GM18520 (cell line): Measurements from ENCODE around the gene ELMO1.
"Not testable (repeated sequence)": the region's sequence is repeated elsewhere in the genome, so short reads cannot be mapped to it uniquely, and the experiment has no call there.

Source experiments
- ATAC-seq: cut with Tn5 transposase; IDR thresholded peaks from one replicate; pipeline ENCODE4 v1.9.1; 2021; ENCODE audit not compliant: unreplicated experiment

Gene ELMO1

DNA sequence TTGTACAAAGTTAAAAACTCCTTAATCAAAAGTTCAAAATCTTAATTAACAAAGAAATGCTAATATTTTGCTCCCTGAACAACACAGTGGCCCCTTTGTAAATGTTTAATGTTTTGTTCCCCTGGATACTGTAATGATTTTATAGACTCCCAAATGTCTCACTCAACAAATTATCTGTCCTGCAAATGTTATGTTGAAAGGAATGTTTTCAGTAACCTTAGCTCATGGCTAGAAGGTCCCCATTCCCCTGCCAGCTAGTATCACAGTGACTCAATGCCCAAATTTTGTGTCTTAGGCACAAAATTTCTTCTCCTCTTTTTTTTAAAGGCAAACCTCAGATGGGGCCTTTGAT is 298.9 kb downstream of the ELMO1 start:
- ATAC-seq: no peak

DNA sequence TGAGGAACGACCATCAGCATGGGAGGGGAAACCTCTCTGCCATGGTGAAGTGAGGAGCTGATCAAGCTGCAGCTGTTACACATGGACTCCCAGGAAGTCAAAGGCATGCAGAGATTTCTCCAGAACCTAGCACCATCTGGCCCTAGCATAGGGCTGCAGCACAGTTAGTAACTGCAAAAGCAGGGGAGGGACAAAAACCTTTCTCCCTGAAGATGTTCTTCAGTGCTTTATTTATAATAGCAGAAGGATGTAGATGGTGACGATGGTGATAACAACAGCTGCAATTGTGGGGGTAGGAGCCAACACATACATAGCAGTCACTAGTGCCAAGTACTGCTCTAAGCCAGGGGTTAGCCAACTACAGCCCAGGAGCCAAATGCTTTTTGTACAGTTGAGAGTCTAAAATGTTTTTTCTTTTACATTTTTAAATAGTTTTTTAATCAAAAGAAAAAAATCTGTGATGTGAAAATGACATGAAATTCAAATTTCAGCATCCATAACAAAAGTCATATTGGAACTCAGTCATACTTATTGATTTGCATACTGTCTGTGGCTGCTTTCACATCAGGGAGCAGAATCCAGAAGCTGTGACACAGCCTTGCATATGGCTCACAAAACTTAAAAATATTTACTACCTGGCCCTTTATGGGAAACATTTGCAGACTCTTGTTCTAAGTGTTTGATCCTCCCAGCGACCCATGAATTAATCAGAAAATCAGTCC is 299.5 kb downstream of the ELMO1 start:
- ATAC-seq: no peak

DNA sequence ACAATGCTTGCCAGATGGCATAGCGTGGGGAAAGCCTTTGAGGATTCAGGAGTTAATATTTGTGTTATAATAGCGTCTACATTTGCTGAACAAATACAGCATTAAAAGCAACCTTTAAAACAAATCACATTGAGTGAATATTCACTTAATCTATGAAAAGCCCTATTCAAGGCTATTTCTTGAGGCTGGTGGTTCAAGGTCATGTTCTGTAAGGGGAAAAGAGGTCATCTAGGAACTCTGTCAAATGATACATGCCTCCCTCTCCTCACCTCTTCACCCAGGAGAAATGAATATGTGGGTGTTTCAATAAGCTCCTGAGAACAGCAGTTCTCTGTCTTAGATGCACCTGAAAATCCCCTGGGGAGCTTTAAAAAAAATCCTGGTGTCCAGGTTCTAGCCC is 303.0 kb downstream of the ELMO1 start:
- ATAC-seq: no peak

DNA sequence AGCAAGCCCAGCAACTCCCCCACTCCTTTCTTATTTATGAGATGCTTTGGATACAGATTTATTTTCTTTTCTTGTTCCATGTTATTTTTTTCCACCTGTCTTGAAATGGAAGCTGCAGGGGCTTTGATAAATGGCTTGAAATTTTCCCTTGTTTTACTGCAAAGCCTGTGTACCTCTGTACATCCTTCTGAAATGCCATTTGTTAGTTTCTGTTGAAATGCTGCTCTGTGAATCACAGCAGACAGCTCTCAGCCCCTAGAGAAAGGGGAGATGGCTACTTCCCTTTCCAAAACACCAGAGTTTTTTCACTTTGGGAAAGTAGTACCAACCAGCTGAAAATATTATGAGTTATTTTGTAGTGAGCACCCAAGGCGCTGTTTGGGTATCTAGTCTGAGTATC is 304.2 kb downstream of the ELMO1 start:
- ATAC-seq: no peak

DNA sequence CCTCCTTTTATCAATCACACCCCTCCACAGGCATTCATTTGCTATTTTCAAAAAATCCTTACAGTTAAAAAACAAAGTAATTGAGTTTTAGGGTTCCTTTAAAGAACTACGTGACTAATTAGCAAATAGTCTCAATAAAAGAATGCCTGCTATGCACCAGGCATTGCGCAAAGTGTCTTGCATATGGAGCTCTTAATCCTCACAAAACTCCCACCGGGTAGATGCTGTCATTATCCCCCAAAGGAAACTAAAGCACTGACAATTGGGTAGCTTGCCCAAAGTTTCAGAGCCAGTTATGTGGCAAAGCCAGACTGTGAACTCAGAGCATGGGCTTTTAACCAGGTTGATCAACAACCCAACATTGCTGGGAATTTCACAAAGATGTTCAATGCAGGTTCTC is 305.7 kb downstream of the ELMO1 start:
- ATAC-seq: no peak

DNA sequence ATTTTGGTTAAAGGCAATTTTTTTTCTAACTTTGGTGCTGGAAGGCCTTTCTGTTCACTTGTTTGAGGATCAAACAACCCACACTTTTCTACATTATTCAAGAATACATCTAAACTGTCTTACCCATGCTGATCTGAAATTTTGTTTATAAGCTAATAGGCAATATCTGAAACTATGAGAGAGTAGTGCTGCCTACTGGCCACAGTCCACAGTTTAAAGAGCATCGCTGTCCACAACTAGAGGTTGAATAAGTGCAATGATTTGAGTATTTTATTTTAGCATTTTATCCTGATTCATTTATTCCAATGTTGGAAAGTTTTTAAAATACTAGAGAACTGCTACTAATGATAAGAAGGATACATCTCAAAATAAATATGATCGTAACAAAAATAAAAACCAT is 306.9 kb downstream of the ELMO1 start:
- ATAC-seq: no peak

DNA sequence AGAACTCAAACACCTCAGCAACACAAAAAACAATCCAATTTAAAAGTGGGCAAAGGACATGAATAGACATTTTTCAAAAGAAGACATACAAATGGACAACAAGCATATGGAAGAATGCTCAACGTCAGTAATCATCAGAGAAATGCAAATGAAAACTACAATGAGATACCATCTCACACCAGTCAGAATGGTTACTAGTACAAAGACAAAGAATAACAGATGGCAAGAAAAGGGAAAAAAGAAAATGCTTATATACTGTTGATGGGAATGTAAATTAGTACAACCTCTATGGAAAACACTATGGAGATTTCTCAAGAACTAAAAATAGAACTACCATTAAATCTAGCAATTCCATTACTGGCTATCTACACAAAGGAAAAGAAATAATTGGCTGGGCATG is 314.8 kb downstream of the ELMO1 start:
- ATAC-seq: not testable (repeated sequence)

DNA sequence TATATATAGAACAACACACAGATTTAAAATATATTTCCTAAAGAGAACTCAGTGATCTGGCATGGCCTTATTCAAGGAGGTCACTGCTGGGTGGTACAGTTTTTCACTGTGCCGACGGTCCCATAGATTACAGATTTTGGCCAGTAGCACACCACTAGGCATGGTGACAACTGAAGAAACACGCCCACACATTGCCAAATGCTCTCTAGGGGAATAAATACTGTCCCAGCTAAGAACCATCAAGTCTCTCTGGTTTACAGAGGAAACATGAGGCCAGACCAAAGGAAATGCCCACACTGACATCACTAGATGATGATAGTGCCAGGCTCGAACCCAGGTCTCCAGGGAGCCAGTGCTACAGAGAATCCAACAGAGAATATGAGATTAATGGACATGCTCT is 316.8 kb downstream of the ELMO1 start:
- ATAC-seq: no peak

DNA sequence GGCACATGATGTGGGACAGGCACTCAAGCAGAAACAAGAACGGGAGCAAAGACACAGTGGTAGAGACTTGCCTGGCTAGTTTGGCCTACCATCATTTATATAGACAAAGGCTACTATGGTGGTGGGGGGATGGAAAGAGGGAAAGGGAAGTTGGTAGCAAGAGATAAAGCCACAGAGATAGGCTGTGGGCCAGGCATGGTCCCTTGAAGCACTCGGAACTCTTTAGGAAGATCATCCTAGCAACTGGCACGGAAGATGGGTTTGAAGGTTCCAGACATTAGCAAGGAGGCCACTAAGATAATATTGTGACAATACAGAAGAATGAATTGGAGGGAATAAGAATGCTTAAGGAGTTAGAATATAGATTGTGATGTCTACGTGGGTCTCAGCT is 319.6 kb downstream of the ELMO1 start:
- no peak for ATAC-seq

DNA sequence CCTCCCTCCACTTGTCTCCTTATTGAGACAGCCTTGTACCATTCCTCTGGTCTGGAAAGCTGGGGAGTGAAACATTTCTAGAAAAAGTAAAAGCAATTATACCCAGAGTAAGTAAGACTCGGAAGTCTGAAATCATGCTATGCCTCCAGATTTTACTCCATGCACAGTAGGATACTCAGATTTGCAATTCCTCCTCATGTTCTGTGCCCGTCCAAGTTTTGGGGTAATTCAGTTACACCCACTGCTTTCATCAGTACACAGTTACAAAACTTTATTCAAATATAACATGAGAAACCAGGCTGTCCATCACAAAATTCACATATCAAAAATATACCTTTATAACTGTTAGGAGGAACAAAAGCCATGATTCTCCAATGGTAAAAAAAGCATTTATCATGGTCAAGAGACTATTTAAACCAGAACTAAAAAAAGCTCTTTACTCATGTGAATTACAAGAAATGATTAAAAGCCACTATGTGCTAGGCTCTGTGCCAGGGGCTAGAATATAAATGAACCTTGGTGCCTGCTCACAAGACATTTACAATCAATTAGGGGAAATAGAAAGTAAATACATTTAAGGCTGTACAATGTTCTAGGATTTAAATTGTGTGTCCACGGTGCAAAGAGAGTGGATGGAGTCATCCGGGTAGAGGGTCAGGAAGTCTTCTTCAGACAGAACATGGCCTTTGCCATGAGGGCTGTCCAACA is 320.2 kb downstream of the ELMO1 start:
- no peak for ATAC-seq

DNA sequence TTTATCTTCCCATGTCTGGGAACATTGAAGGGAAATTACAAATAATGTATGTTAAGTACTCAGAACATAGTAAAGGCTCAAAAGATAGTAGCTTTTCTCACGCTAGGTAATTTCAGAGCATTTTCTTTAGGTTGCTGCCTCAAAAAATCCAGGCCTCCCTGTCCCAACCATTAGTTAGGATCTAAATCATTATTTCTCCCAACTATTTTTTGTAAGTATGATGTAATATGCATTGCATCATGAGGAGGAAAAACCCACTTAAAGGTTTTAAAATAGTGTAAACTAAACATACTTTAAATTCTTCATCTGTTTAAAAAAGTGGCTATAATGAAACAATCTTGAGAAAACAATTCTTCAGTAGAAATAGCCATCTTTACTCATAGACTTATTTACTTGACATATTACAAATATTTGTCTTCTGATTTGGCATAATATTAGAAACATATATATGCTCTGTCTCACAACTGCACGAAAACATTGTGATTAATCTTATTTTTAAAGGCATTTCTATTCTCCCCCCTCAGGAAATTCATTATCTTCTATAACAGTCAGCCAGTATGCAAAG is 329.3 kb downstream of the ELMO1 start:
- ATAC-seq: no peak

DNA sequence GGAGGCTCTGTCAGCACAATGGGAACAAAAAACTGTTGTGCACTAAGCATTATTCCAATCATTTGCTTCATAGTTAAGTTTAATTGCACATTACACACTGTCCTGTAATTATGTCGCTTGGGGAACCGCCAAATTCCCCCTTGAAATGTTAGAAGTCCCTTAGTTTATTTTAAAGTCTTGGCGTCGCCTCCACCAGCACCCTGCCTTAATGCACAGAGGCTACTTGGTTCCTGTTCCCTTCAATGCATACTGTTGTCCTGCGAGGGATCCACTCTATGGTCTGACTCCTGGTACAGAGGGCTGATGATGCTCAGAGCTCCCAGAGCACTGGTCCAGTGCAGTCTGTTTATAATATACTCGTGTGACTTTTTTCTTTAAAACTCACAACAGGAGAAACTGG is 330.7 kb downstream of the ELMO1 start:
- no peak for ATAC-seq

DNA sequence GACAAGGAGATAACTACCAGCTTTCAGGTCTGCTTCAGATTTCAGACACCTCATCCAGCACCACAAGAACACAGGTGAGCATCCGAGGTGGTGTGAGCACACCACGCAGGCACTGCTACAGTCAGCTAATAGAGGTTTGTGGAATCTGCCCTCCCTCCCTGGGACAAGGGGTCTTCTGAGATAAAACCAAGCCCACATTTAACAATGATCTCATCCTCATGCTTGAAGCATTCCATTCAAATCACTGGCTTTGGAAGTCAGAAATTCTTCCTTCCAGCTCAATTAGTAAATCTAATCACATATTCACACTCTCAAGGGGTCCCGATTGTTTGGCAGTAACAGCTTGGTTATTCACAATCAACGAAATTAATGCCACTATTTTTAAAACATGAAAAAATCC is 331.4 kb downstream of the ELMO1 start:
- no peak for ATAC-seq

DNA sequence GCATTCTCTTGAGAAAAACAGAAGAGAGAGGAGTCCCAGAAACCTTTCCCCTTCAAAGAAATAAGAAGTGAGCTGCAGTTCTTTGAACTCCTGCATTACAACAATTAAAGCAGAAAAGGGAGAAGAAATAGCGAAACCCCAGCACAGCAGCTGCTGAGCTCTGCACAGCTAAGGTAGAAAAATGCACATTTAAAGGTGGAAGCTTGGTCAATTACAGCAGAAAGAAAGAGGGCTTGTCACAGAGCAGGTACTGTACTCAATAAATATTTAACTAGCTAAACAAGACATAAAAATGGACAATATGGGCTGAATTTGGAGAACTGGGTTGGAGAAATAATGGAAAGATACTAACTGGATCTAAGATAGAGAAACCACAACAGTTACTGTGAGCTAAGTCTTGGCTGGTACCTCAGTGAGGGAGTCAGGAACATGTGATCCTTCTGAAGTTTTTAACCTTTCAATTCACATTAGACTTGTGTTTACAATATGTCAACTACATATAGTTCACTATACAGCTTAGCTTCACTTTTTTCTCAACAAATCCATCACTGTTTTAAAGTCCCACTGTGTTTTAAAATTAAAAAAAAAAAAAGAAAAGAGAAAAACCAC is 332.5 kb downstream of the ELMO1 start:
- ATAC-seq: no peak

DNA sequence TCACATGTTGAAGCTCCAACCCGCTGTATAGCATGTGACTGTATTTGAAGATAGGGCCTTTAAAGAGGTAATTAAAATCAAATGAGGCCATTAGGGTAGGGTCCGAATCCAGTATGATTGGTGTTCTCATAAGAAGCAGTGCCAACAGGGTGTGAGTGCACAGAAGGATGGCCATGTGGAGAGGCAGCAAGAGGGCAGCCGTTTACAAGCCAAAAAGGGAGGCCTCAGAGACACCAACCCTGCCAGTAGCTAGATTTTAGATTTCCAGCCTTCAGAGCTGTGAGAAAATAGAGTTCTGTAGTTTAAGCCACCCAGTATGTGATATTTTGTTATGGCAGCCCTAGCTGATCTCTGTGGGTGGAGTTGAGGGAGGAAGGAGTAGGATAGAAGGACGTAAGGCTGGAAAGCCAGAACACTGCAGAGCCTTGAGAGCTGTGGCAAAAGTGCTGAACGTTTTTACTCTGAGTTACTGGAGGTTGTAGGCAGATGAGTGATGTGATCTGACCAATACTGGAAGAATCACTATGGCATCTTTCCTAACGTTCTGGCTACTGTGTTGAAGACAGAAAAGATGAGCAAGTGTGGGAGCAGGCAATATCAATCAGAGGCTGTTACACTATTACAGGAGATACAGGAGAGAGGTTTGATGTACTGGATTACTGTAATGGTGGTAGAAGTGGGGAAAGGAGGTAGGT is 334.9 kb downstream of the ELMO1 start:
- no peak for ATAC-seq

DNA sequence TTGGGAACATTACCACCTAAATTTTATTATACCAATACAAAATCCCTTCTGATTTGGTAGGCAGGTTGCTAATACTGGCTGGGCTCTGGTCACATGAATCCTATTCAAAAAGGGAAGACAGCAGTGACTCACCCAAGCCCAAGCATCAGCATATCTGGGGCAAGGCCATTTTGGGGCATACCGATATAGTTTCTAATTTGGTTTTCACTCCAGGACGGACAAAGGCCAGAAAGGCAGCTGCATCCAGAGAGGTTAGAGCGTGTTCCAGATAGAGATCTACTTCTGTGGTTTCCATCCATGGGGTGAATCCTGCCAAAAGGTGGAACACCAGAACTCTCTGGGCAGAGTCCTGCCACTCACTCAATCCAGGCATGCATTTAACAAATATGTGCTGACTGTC is 335.8 kb downstream of the ELMO1 start:
- no peak for ATAC-seq

DNA sequence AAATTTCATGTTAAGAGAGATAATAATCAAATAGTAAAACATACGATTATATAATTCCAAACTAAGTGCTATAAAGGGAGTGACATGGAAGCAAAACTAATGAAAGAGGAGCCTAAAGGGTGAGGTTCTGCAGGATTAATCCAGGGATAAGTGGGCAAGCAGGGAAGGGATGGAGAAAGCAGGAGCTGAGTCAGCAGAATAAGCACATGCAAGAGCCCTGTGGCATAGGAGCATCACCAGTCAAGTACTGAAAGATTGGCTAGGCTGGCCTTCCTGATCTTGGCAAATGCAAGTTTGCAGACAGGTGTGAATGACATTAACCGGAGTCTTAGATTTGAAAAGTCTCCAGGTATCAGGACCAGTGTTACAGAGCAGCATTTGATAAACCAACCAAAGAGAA is 336.4 kb downstream of the ELMO1 start:
- ATAC-seq: no peak

DNA sequence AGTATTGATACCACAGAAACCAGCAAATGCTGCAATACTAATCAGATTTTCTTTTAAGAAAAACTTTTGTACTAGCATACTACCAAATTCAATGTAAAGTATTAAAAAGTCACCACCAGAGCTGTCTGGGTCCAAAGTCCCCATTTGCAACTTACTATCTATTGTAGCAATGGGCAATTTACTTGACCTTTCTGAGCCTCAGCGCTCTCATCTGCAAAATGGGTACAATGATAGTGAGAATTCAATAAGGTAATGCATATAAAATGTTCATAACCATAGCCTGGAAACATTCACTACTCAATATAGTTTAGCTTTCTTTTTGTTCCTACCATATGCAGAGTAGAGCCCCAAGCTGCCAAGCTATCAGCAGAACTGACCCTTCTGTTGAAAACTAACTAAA is 337.2 kb downstream of the ELMO1 start:
- ATAC-seq: no peak

DNA sequence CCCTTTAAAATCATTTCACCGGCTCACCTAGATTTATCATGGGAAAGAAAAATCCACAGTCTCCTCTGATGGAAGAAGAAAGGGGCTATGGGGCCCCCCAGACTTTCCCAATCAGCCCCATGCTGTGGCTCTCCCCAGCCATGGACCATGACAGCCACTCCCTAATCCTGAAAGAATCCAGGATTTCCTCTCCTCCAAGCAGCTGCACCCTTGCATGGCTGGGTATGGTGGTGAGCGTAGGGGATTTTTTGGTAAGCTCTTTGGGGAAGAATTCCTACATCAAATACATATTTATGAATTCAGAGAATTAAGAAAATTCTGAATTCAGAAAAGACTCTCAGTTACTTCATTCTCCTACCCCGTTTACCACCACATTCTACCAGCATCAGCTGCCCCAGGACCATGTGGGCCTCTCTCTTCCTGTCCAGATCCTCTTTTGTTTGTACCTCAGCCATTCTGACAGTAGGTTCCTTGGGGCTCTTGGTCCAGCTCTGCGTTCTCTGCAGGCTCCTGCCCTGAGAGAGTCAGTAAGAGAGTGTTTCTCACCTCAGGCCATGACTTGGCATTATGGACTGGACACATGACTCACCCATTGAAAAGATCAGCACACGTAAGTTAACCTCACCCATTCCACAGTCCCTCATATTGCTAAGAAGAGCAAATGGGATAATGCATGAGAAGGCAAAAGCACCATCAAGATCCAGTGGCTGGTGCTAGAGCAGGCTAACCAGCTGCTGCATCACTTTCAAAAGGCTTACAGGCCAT is 337.8 kb downstream of the ELMO1 start:
- ATAC-seq: no peak

DNA sequence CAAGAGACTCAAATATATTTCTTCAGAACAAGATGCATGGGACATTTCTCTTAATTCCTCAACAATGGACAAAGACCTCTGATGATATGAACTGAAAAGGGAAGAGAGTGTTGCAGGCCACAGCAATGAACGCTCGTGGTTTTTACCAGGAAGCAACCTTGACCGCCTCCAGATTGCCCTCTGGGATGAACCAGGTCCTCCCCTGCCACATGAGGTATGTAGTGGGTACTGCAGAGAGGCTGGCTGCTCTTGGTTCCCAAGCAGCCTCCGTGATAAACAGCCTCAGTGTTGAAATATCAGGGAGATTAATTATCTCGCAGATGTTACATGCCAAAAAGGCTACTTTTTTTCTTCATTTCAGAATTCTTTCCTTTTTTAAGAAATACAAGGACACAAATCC is 338.8 kb downstream of the ELMO1 start:
- no peak for ATAC-seq
